B cell (primary cell): ENCODE data around the gene PPP2R5B. TPM values are rescaled to one million over a fixed set of nuclear protein-coding genes. Genes with fewer than 3 reads are reported as not detected.

ENCODE experiments used
- ATAC-seq: fragments of 200-7000 bp; cut with Tn5 transposase; one replicate; pipeline ENCODE4 v1.10.0; 2021; ENCODE audit warnings: low read depth, mild to moderate bottlenecking, moderate number of reproducible peaks, moderate library complexity
- CTCF ChIA-PET: fragments of 350-600 bp; sonication (Branson Sonifier 250); formaldehyde crosslinking; loops from one replicate; lab custom pipeline; 2021; ENCODE audit warnings: antibody characterized with exemption, inconsistent platforms; lab: Charles Lee
- POLR2A ChIA-PET: fragments of 350-600 bp; sonication (Branson Sonifier 250); formaldehyde crosslinking; loops from one replicate; lab custom pipeline; 2021; ENCODE audit warnings: antibody characterized with exemption; lab: Charles Lee
- DNase-seq: peaks from one replicate; pipeline ENCODE4 v3.0.0; 2013
- H2AFZ ChIP-seq: 2 replicates; pipeline ENCODE4 v1.6.1; 2012; ENCODE audit warnings: mild to moderate bottlenecking, low read depth, low read length; ENCODE audit not compliant: insufficient read depth, poor library complexity, severe bottlenecking
- H3K27ac ChIP-seq, 2 donors: 1 replicate in 1 of 2; 2 replicates in 1 of 2; pipeline ENCODE4 v1.5.1; 2012 to 2013; ENCODE audit warnings: low read length in 2 of 2, mild to moderate bottlenecking in 2 of 2, moderate library complexity in 1 of 2
- H3K27me3 ChIP-seq, 4 experiments: fragments of 200-600 bp in 1 of 4; sonication (generic) in 1 of 4; replicated peaks in 1 of 4; 1 replicate in 2 of 4; 2 replicates in 2 of 4; pipeline versions ENCODE4 v1.6.1 to v1.7.0; 2013 to 2016; ENCODE audit warnings: low read length in 3 of 4, mild to moderate bottlenecking in 2 of 4, mixed read lengths in 1 of 4, moderate library complexity in 1 of 4; ENCODE audit not compliant: insufficient read depth in 4 of 4, control insufficient read depth in 3 of 4; ENCODE audit errors: control extremely low read depth in 1 of 4
- H3K36me3 ChIP-seq, 2 experiments: replicated peaks in 1 of 2; 1 replicate in 1 of 2; 2 replicates in 1 of 2; pipeline versions ENCODE4 v1.6.1 to v1.7.1; 2013; ENCODE audit warnings: low read length in 1 of 2; ENCODE audit not compliant: insufficient read depth in 2 of 2, control insufficient read depth in 1 of 2; ENCODE audit errors: control extremely low read depth in 1 of 2, extremely low read depth in 1 of 2
- H3K4me1 ChIP-seq, 2 donors: fragments of 200-600 bp in 1 of 2; sonication (generic) in 1 of 2; 1 replicate in 1 of 2; 2 replicates in 1 of 2; pipeline versions ENCODE4 v1.5.1 to v1.6.1; 2013 to 2017; ENCODE audit warnings: low read length in 2 of 2; ENCODE audit not compliant: control insufficient read depth in 2 of 2, insufficient read depth in 2 of 2
- H3K4me2 ChIP-seq: replicated peaks from 2 replicates; pipeline ENCODE3; 2012; ENCODE audit warnings: mild to moderate bottlenecking, low read depth, low read length; ENCODE audit not compliant: poor library complexity, severe bottlenecking
- H3K4me3 ChIP-seq, 5 experiments: fragments of 200-600 bp in 1 of 5; sonication (generic) in 1 of 5; 1 replicate in 3 of 5; 2 replicates in 2 of 5; pipeline versions ENCODE4 v1.5.1 to v1.7.0; 2011 to 2016; ENCODE audit warnings: low read length in 4 of 5, mild to moderate bottlenecking in 4 of 5, low read depth in 2 of 5, control low read depth in 1 of 5, moderate library complexity in 1 of 5; ENCODE audit not compliant: insufficient read depth in 1 of 5; ENCODE audit errors: control extremely low read depth in 1 of 5, extremely low read depth in 1 of 5
- H3K79me2 ChIP-seq: fragments of 200-600 bp; sonication (generic); one replicate; pipeline ENCODE4 v1.6.0; 2016; ENCODE audit warnings: low read length; ENCODE audit not compliant: control insufficient read depth, insufficient read depth
- H3K9ac ChIP-seq: fragments of 200-600 bp; sonication (generic); 2 replicates; pipeline ENCODE4 v1.6.1; 2017; ENCODE audit warnings: mild to moderate bottlenecking, low read length, moderate library complexity
- H3K9me3 ChIP-seq, 3 donors: one replicate each; pipeline versions ENCODE4 v1.6.1 to v1.7.1; 2013; ENCODE audit warnings: low read length in 2 of 3; ENCODE audit not compliant: control insufficient read depth in 2 of 3, insufficient read depth in 1 of 3; ENCODE audit errors: control extremely low read depth in 1 of 3
- H4K20me1 ChIP-seq: 2 replicates; pipeline ENCODE4 v1.6.0; 2012; ENCODE audit warnings: mild to moderate bottlenecking, low read length; ENCODE audit not compliant: insufficient read depth, control insufficient read depth, poor library complexity, severe bottlenecking
- H3K27ac Mint-ChIP-seq: one replicate; pipeline ENCODE4 v1.8.0; 2021; ENCODE audit warnings: mixed read lengths
- H3K27me3 Mint-ChIP-seq: one replicate; pipeline ENCODE4 v1.8.0; 2021; ENCODE audit warnings: mixed read lengths
- H3K4me1 Mint-ChIP-seq: one replicate; pipeline ENCODE4 v1.8.0; 2021; ENCODE audit warnings: mixed read lengths
- H3K4me3 Mint-ChIP-seq: one replicate; pipeline ENCODE4 v1.8.0; 2021; ENCODE audit warnings: mixed read lengths
- H3K9me3 Mint-ChIP-seq: one replicate; pipeline ENCODE4 v1.8.0; 2022; ENCODE audit warnings: mixed read lengths; ENCODE audit not compliant: insufficient read depth
- EZH2 ChIP-seq: IDR thresholded peaks from 2 replicates; pipeline ENCODE4 v1.6.1; 2012; ENCODE audit warnings: borderline replicate concordance, low read depth, mild to moderate bottlenecking, moderate library complexity, low read length; ENCODE audit not compliant: insufficient read depth, poor library complexity, severe bottlenecking
- WGBS: methylation state at CpG from one replicate; pipeline ENCODE4 v1.1.5; 2013; ENCODE audit warnings: missing lambda C conversion rate; ENCODE audit not compliant: insufficient coverage; 5-methylcytosine and 5-hydroxymethylcytosine counted together
- intact Hi-C: fragments of 100-400 bp; cut with micrococcal nuclease; formaldehyde crosslinking; loops from one replicate; pipeline ENCODE4 v1.10.0; 2022
- polyA plus RNA-seq: library from polyadenylated mRNA; depleted of rRNA; stranded (reverse); fragments of >200 nt; gene quantifications from 2 replicates; pipeline ENCODE4 v1.2.3, GENCODE V29; 2012
- total RNA-seq, 2 donors: library from RNA; stranded (reverse); fragments of 120-200 nt in 1 of 2; gene quantifications; 1 replicate in 1 of 2; 2 replicates in 1 of 2; pipeline versions ENCODE4 v1.2.3 to v1.2.4, GENCODE V29; 2013 to 2022
- TF ChIP-seq, protein P1 (sequence below): fragments of 200-600 bp; IDR thresholded peaks from one replicate; pipeline ENCODE4 v1.8.0; 2022; ENCODE audit warnings: antibody characterized with exemption, mild to moderate bottlenecking

The PPP2R5B gene
- total and polyA plus RNA-seq, 2 donors (not counting 1 experiment from before 2014, with no cell fraction given) = 22.6 to 30.5 TPM

DNA sequence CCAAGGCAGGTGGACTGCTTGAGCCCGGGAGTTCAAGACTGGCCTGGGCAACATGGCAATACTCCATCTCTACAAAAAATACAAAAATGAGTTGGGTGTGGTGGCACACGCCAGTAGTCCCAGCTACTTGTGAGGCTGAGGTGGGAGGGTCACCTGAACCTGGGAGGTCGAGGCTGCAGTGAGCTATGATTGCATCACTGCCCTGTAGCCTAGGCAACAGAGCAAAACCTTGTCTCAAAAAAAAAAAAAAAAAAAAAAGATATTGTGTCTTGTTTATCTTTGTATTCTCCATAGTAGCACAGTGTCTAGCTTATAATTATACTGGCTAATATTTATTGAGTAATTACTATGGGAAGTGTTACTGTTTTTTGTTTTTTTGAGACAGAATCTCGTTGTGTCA, 27.0 kb downstream of the PPP2R5B start:
- POLR2A ChIA-PET = no interaction called here

DNA sequence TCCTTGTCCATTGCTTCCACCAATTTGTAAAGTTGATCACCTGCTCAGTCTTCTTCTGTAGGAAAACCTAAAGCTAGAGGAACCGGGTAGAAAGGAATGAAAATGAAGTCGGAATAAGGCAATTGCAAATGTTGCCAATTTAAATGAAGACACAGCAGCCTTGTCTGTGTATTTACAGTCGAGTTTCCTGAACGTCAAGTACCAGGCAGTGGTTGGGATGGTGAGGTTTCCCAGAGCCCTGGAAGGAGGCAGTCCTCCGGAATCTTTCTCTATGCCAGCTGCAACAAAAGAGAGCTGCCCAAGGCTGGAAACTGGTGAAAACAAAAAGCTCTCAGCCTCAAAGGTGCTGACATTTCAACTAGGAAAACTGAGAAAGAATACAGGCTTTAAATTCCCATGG, 29.7 kb downstream of the PPP2R5B start:
- peaks cover 7% of the 10 kb centered on the region for H3K27me3 Mint-ChIP-seq
- no peaks in the 10 kb centered on the region for H4K20me1 ChIP-seq
- peaks cover 0 to 1% (median 0%) of the 10 kb centered on the region in 3 donors for H3K9me3 ChIP-seq
- H3K27me3 ChIP-seq = no peaks in the 10 kb centered on the region
- H3K4me1 ChIP-seq = no peaks in the 10 kb centered on the region
- H3K4me3 Mint-ChIP-seq = no peak overlapping the region
- 74% methylated on average over 5 of the region's 5 CpGs for WGBS
- no peak overlapping the region for H3K27ac ChIP-seq
- no peak overlapping the region for H2AFZ ChIP-seq
- H3K79me2 ChIP-seq = no peaks in the 10 kb centered on the region
- H3K9ac ChIP-seq = no peak overlapping the region
- H3K4me2 ChIP-seq = no peak overlapping the region
- no peak for ATAC-seq
- H3K9me3 Mint-ChIP-seq = no peaks in the 10 kb centered on the region
- no peak overlapping the region for H3K4me3 ChIP-seq
- TF ChIP-seq, protein P1, sequence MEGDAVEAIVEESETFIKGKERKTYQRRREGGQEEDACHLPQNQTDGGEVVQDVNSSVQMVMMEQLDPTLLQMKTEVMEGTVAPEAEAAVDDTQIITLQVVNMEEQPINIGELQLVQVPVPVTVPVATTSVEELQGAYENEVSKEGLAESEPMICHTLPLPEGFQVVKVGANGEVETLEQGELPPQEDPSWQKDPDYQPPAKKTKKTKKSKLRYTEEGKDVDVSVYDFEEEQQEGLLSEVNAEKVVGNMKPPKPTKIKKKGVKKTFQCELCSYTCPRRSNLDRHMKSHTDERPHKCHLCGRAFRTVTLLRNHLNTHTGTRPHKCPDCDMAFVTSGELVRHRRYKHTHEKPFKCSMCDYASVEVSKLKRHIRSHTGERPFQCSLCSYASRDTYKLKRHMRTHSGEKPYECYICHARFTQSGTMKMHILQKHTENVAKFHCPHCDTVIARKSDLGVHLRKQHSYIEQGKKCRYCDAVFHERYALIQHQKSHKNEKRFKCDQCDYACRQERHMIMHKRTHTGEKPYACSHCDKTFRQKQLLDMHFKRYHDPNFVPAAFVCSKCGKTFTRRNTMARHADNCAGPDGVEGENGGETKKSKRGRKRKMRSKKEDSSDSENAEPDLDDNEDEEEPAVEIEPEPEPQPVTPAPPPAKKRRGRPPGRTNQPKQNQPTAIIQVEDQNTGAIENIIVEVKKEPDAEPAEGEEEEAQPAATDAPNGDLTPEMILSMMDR = no peak
- no peak for TF ChIP-seq EZH2
- ChIA-PET CTCF (no interaction called here), POLR2A (no interaction called here)
- no peak overlapping the region for H3K27ac Mint-ChIP-seq
- no peak for DNase-seq
- H3K4me1 Mint-ChIP-seq = no peaks in the 10 kb centered on the region
- intact Hi-C loops = no loop called here
- H3K36me3 ChIP-seq = no peaks in the 10 kb centered on the region

More for the DNA sequence above, 27.0 kb downstream of the PPP2R5B start:
- H3K9me3 ChIP-seq = no peaks in the 10 kb centered on the region
- Mint-ChIP-seq H3K4me3 (no peak overlapping the region), H3K9me3 (no peaks in the 10 kb centered on the region), H3K27me3 (peaks cover 7% of the 10 kb centered on the region), H3K27ac (no peak overlapping the region), H3K4me1 (no peaks in the 10 kb centered on the region)
- ATAC-seq (no peak), DNase-seq (no peak)
- no peak for TF ChIP-seq EZH2
- TF ChIP-seq, protein P1 = no peak
- H3K27me3 ChIP-seq = no peaks in the 10 kb centered on the region
- H3K4me3 ChIP-seq = no peak overlapping the region
- H3K9ac ChIP-seq = no peak overlapping the region
- intact Hi-C loops = no loop called here
- H3K27ac ChIP-seq = no peak overlapping the region
- no CpG with 5 or more reads among the region's 4 CpGs for WGBS
- no peaks in the 10 kb centered on the region for H3K4me1 ChIP-seq
- no peak overlapping the region for H3K4me2 ChIP-seq
- H2AFZ ChIP-seq = no peak overlapping the region
- no peaks in the 10 kb centered on the region for H3K79me2 ChIP-seq
- H4K20me1 ChIP-seq = no peaks in the 10 kb centered on the region
- CTCF ChIA-PET = no interaction called here
- no peaks in the 10 kb centered on the region for H3K36me3 ChIP-seq
